Renal pelvis (tissue), 12 donors: Measurements from ENCODE around the gene BCL7C. TPM values are rescaled to one million over a fixed set of nuclear protein-coding genes. Genes with fewer than 3 reads are reported as not detected.
A peak's percentile ranks its signal among the peaks of the same experiment; 100 is the strongest.
"Not testable (repeated sequence)": the region's sequence is repeated elsewhere in the genome, so short reads cannot be mapped to it uniquely, and the experiment has no call there.

Experiments
- DNase-seq: peaks from one replicate; pipeline ENCODE4 v3.0.0-alpha.2; 2013
- long read RNA-seq, 16 experiments: transcript quantifications; one replicate each; lab custom pipeline, GENCODE V29; 2026
- polyA plus RNA-seq, 3 donors: library from polyadenylated mRNA; unstranded; fragments of 120-200 nt; gene quantifications; one replicate each; pipeline ENCODE4 v1.2.1, GENCODE V29; 2013; ENCODE audit not compliant: insufficient read length in 3 of 3

Gene BCL7C
- polyA plus RNA-seq = 10 to 100 TPM; 43.7 to 52.6 (median 44.6) TPM
- long read RNA-seq, donor 1, transcript BCL7C-201 (6 exons, 1,740 nt) = major isoform, 51 of 63 reads
- long read RNA-seq, donor 1, partial matches to known transcripts = 0 of 63 reads
- long read RNA-seq, donor 1, other reads (novel, unspliced or antisense) = 6 of 63 reads
- long read RNA-seq, donor 2, transcript BCL7C-201 (6 exons, 1,740 nt) = major isoform, 75 of 89 reads
- long read RNA-seq, donor 2, partial matches to known transcripts = 5 of 89 reads
- long read RNA-seq, donor 2, other reads (novel, unspliced or antisense) = 6 of 89 reads
- long read RNA-seq, donor 3, transcript BCL7C-201 (6 exons, 1,740 nt) = major isoform, 42 of 54 reads
- long read RNA-seq, donor 3, partial matches to known transcripts = 9 of 54 reads
- long read RNA-seq, donor 3, other reads (novel, unspliced or antisense) = 0 of 54 reads
- long read RNA-seq, donor 4, transcript BCL7C-201 (6 exons, 1,740 nt) = major isoform, 64 of 103 reads
- long read RNA-seq, donor 4, partial matches to known transcripts = 26 of 103 reads
- long read RNA-seq, donor 4, other reads (novel, unspliced or antisense) = 8 of 103 reads
- long read RNA-seq, donor 5, transcript BCL7C-201 (6 exons, 1,740 nt) = major isoform, 19 of 31 reads
- long read RNA-seq, donor 5, partial matches to known transcripts = 11 of 31 reads
- long read RNA-seq, donor 5, other reads (novel, unspliced or antisense) = 0 of 31 reads
- long read RNA-seq, donor 6, transcript BCL7C-201 (6 exons, 1,740 nt) = major isoform, 55 of 68 reads
- long read RNA-seq, donor 6, transcript BCL7C-203 (6 exons, 1,603 nt) = minor isoform, 8 of 68 reads
- long read RNA-seq, donor 6, partial matches to known transcripts = 0 of 68 reads
- long read RNA-seq, donor 6, other reads (novel, unspliced or antisense) = 5 of 68 reads
- long read RNA-seq, donor 7, transcript BCL7C-201 (6 exons, 1,740 nt) = major isoform, 27 of 109 reads
- long read RNA-seq, donor 7, partial matches to known transcripts = 79 of 109 reads
- long read RNA-seq, donor 7, other reads (novel, unspliced or antisense) = 0 of 109 reads
- long read RNA-seq, donor 8, transcript BCL7C-201 (6 exons, 1,740 nt) = major isoform, 27 of 30 reads
- long read RNA-seq, donor 8, partial matches to known transcripts = 0 of 30 reads
- long read RNA-seq, donor 8, other reads (novel, unspliced or antisense) = 0 of 30 reads
- long read RNA-seq, donor 9, transcript BCL7C-201 (6 exons, 1,740 nt) = major isoform, 59 of 88 reads
- long read RNA-seq, donor 9, partial matches to known transcripts = 26 of 88 reads
- long read RNA-seq, donor 9, other reads (novel, unspliced or antisense) = 0 of 88 reads
- long read RNA-seq, donor 10, transcript BCL7C-201 (6 exons, 1,740 nt) = major isoform, 42 of 57 reads
- long read RNA-seq, donor 10, partial matches to known transcripts = 12 of 57 reads
- long read RNA-seq, donor 10, other reads (novel, unspliced or antisense) = 0 of 57 reads
- long read RNA-seq, donor 11, transcript BCL7C-201 (6 exons, 1,740 nt) = major isoform, 20 of 44 reads
- long read RNA-seq, donor 11, partial matches to known transcripts = 22 of 44 reads
- long read RNA-seq, donor 11, other reads (novel, unspliced or antisense) = 0 of 44 reads
- long read RNA-seq, donor 12, transcript BCL7C-201 (6 exons, 1,740 nt) = major isoform, 67 of 90 reads
- long read RNA-seq, donor 12, partial matches to known transcripts = 17 of 90 reads
- long read RNA-seq, donor 12, other reads (novel, unspliced or antisense) = 0 of 90 reads
- long read RNA-seq, donor 13, transcript BCL7C-201 (6 exons, 1,740 nt) = major isoform, 19 of 39 reads
- long read RNA-seq, donor 13, partial matches to known transcripts = 16 of 39 reads
- long read RNA-seq, donor 13, other reads (novel, unspliced or antisense) = 0 of 39 reads
- long read RNA-seq, donor 14 = 0 reads
- long read RNA-seq, donor 15 = 0 reads
- long read RNA-seq, donor 16, transcript BCL7C-203 (6 exons, 1,603 nt) = minor isoform, 5 of 91 reads
- long read RNA-seq, donor 16, transcript BCL7C-201 (6 exons, 1,740 nt) = major isoform, 55 of 91 reads
- long read RNA-seq, donor 16, partial matches to known transcripts = 28 of 91 reads
- long read RNA-seq, donor 16, other reads (novel, unspliced or antisense) = 0 of 91 reads

GRCh38 chr16:30893744-30894539 is at the start of gene BCL7C:
BCL7C (minus strand) TSS chr16:30894077; CDS start chr16:30893944, 133 bp downstream.
- DNase-seq = peak; percentile 94

- no peak for DNase-seq
Observed at GRCh38 chr16:30942426-30942806, 48.5 kb upstream of the BCL7C start.

- DNase-seq = peak; percentile 56
Observed at GRCh38 chr16:30941600-30942425, 47.9 kb upstream of the BCL7C start.

GRCh38 chr16:30939571-30939970 is 45.7 kb upstream of the BCL7C start:
- not testable (repeated sequence) for DNase-seq

- no peak for DNase-seq
Observed at GRCh38 chr16:30937692-30938091, 43.8 kb upstream of the BCL7C start.

GRCh38 chr16:30934827-30935557 is 41.1 kb upstream of the BCL7C start:
- DNase-seq = no peak

- no peak for DNase-seq
Observed at GRCh38 chr16:30931068-30931650, 37.3 kb upstream of the BCL7C start.

- DNase-seq = no peak
Observed at GRCh38 chr16:30930160-30930571, 36.3 kb upstream of the BCL7C start.

GRCh38 chr16:30929167-30929566 is 35.3 kb upstream of the BCL7C start:
- DNase-seq = no peak

GRCh38 chr16:30928390-30928789 is 34.5 kb upstream of the BCL7C start:
- DNase-seq = no peak

GRCh38 chr16:30927789-30928378 is 34.0 kb upstream of the BCL7C start:
- peak; percentile 88 for DNase-seq

GRCh38 chr16:30926937-30927788 is 33.3 kb upstream of the BCL7C start:
- no peak for DNase-seq

GRCh38 chr16:30925995-30926811 is 32.3 kb upstream of the BCL7C start:
- DNase-seq = no peak

GRCh38 chr16:30925632-30925987 is 31.7 kb upstream of the BCL7C start:
- no peak for DNase-seq
